HCT116 (cell line): ENCODE measurements around the gene ZER1.

ENCODE experiments used
- CTCF ChIP-seq, 3 experiments: fragments of 200-600 bp in 1 of 3; sonication (generic) in 1 of 3; IDR thresholded peaks in 2 of 3; conservative IDR thresholded peaks in 1 of 3; 2 replicates each; pipeline ENCODE4 v1.5.1; 2012 to 2017; ENCODE audit warnings: low read depth in 2 of 3, low read length in 2 of 3, antibody characterized with exemption in 1 of 3, borderline replicate concordance in 1 of 3, control low read depth in 1 of 3, mild to moderate bottlenecking in 1 of 3, mixed read lengths in 1 of 3, mixed run types in 1 of 3, moderate library complexity in 1 of 3; ENCODE audit not compliant: insufficient read depth in 1 of 3
- EZH2phosphoT487 ChIP-seq: fragments of 200-600 bp; IDR thresholded peaks from 2 replicates; pipeline ENCODE4 v1.6.1; 2018; ENCODE audit warnings: antibody characterized with exemption, borderline replicate concordance
- FOSL1 ChIP-seq: IDR thresholded peaks from 2 replicates; pipeline ENCODE4 v1.6.1; 2012; ENCODE audit warnings: low read depth
- POLR2A ChIP-seq: IDR thresholded peaks from 2 replicates; pipeline ENCODE4 v1.7.0; 2011; ENCODE audit warnings: borderline replicate concordance; ENCODE audit not compliant: insufficient read depth, insufficient read length; ENCODE audit errors: extremely low read depth
- POLR2AphosphoS5 ChIP-seq: IDR thresholded peaks from 2 replicates; pipeline ENCODE4 v1.6.1; 2011; ENCODE audit warnings: mild to moderate bottlenecking, low read depth, low read length, moderate library complexity
- RAD21 ChIP-seq: IDR thresholded peaks from 2 replicates; pipeline ENCODE4 v1.6.1; 2012; ENCODE audit warnings: low read depth, mild to moderate bottlenecking
- REST ChIP-seq: IDR thresholded peaks from 2 replicates; pipeline ENCODE4 v1.6.1; 2012; ENCODE audit warnings: low read depth
- SP1 ChIP-seq: IDR thresholded peaks from 2 replicates; pipeline ENCODE4 v1.6.1; 2012; ENCODE audit warnings: low read depth
- TCF7L2 ChIP-seq: IDR thresholded peaks from 2 replicates; pipeline ENCODE4 v1.7.0; 2011; ENCODE audit warnings: borderline replicate concordance, inconsistent platforms; ENCODE audit not compliant: insufficient read depth, insufficient read length; ENCODE audit errors: extremely low read depth
- YY1 ChIP-seq: IDR thresholded peaks from 2 replicates; pipeline ENCODE4 v1.6.1; 2011; ENCODE audit warnings: low read length, low read depth, moderate library complexity, mild to moderate bottlenecking; ENCODE audit not compliant: insufficient replicate concordance; ENCODE audit errors: extremely low read depth

DNA sequence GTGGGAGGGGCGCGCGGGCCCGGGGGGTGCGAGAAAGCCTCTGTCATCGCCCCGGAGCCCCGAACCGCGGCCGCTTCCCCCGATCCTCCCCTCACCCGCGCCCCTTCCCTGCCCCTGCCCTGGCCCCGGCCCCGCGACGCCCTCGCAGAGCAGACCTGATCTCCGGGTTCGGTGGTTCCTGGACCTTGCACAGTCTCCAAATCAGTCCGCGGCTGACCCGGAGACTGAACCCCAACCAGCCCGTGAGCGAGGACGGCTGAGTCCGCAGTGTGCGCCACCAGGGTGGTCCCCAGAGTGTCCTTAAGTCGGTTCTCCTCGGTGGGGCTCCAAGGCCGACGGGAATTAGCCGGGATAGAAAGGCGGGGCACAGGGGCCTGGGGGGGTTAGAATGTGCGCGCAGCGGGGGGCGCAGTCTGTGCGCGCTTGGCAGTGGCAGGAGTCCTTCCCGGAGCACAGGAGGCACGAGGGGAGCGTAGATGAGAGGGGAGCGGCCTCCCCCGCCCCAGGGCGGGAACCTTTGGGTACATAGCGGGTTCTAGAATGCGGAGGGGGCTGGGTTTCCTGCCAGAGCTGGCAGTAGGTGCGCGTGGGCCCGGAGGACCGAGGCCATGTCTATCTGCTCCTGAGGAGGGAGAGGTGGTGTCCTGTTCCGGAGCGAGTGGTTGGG is 68.6 kb downstream of the ZER1 start:
- TF ChIP-seq POLR2A: no peak
- TF ChIP-seq SP1: no peak
- no peak for TF ChIP-seq EZH2phosphoT487
- no peak for TF ChIP-seq CTCF (IDR thresholded peaks at IDR 0.05 in 2 of 3, conservative IDR thresholded peaks at IDR 0.05 in 1 of 3; ENCODE audit: borderline replicate concordance in 1 of 3, insufficient read depth in 1 of 3, low read depth in 2 of 3, low read length in 2 of 3)
- no peak for TF ChIP-seq REST
- no peak for TF ChIP-seq RAD21
- TF ChIP-seq YY1: peak; percentile 3
- TF ChIP-seq TCF7L2: no peak
- no peak for TF ChIP-seq FOSL1
- peak; percentile 34; the same call in 1 of the 2 replicates for TF ChIP-seq POLR2AphosphoS5
